Colonic mucosa (tissue), 4 donors: Measurements from ENCODE around the gene SPRTN. TPM values are rescaled to one million over a fixed set of nuclear protein-coding genes. Genes with fewer than 3 reads are reported as not detected.

Experiments
- DNase-seq: peaks from one replicate; pipeline ENCODE4 v3.0.0-alpha.2; 2020
- H3K27ac ChIP-seq: fragments of 200-600 bp; one replicate; pipeline ENCODE4 v1.8.0; 2021
- H3K27me3 ChIP-seq: fragments of 200-600 bp; one replicate; pipeline ENCODE4 v1.8.0; 2021
- H3K36me3 ChIP-seq: fragments of 200-600 bp; one replicate; pipeline ENCODE4 v1.8.0; 2021
- H3K4me1 ChIP-seq: fragments of 200-600 bp; one replicate; pipeline ENCODE4 v1.8.0; 2021; ENCODE audit warnings: mild to moderate bottlenecking
- H3K4me3 ChIP-seq: fragments of 200-600 bp; one replicate; pipeline ENCODE4 v1.8.0; 2021
- H3K9ac ChIP-seq, 2 donors: one replicate each; pipeline ENCODE4 v1.7.0; 2013; ENCODE audit warnings: control low read depth in 2 of 2, low read depth in 2 of 2, low read length in 2 of 2
- H3K9me3 ChIP-seq: fragments of 200-600 bp; one replicate; pipeline ENCODE4 v1.8.0; 2021
- intact Hi-C: fragments of 100-400 bp; cut with DNase I; formaldehyde crosslinking; loops from one replicate; pipeline ENCODE4 v1.14.1; 2022
- total RNA-seq, 2 donors: library from RNA; stranded (reverse); fragmentation: NEBNext Ultra II Directional in 1 of 2; extraction: Animal tissue kit (Norgen Biotek cat#: 25700) in 1 of 2; gene quantifications; one replicate each; pipeline ENCODE4 v1.2.1, GENCODE V29; 2021
- TF ChIP-seq, protein P1 (sequence below): fragments of 200-600 bp; IDR thresholded peaks from one replicate; pipeline ENCODE4 v1.8.0; 2022; ENCODE audit warnings: antibody characterized with exemption, mild to moderate bottlenecking
- donor health status: healthy.
- donor health status: DM: no; HTN: no; CAD: no.
- donor health status: DM: no; HTN: no; CAD: no.

Gene SPRTN
- total RNA-seq, 2 donors from 2014 or later, result 8.5 to 12.3 TPM

GRCh38 chr1:231363624-231364023 is 25.5 kb downstream of the SPRTN start:
- Histone ChIP-seq H3K27me3 (no peaks in the 10 kb centered on the region), H3K4me1 (no peaks in the 10 kb centered on the region), H3K9ac (no peak overlapping the region), H3K4me3 (no peak overlapping the region), H3K36me3 (no peaks in the 10 kb centered on the region), H3K27ac (no peak overlapping the region), H3K9me3 (no peaks in the 10 kb centered on the region)
- intact Hi-C loops, result loop anchor here (10.0 kb wide), 1 partner anchor 61 kb away; the partner anchor contains the start of gene EGLN1
- DNase-seq, result no peak
- TF ChIP-seq, protein P1, sequence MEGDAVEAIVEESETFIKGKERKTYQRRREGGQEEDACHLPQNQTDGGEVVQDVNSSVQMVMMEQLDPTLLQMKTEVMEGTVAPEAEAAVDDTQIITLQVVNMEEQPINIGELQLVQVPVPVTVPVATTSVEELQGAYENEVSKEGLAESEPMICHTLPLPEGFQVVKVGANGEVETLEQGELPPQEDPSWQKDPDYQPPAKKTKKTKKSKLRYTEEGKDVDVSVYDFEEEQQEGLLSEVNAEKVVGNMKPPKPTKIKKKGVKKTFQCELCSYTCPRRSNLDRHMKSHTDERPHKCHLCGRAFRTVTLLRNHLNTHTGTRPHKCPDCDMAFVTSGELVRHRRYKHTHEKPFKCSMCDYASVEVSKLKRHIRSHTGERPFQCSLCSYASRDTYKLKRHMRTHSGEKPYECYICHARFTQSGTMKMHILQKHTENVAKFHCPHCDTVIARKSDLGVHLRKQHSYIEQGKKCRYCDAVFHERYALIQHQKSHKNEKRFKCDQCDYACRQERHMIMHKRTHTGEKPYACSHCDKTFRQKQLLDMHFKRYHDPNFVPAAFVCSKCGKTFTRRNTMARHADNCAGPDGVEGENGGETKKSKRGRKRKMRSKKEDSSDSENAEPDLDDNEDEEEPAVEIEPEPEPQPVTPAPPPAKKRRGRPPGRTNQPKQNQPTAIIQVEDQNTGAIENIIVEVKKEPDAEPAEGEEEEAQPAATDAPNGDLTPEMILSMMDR, result no peak

DNA sequence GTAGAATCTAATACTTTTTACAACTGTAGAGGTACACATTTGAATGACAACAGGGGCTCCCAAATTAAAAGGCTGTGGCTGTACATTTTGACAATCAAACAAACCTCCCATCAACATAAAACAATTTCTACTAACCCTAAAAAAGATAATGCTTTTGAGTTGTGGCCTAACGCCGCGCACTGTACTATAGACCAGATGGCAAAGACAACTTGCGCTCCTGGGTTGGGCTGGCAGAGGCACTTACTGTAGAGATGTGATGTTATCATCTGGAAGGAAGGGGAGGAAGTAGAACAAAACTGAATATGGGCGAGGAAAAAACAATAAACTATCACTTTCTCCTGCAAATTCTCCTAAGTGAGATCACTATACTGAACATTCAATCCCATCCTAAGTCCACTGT is 26.1 kb downstream of the SPRTN start:
- Histone ChIP-seq H3K4me1 (no peaks in the 10 kb centered on the region), H3K9me3 (no peaks in the 10 kb centered on the region), H3K36me3 (no peaks in the 10 kb centered on the region), H3K27ac (no peak overlapping the region), H3K27me3 (no peaks in the 10 kb centered on the region), H3K4me3 (no peak overlapping the region), H3K9ac (no peak overlapping the region)
- intact Hi-C loops, result loop anchor here (10.0 kb wide), 1 partner anchor 61 kb away; the partner anchor contains the start of gene EGLN1
- no peak for DNase-seq
- TF ChIP-seq, protein P1, result no peak

- Histone ChIP-seq H3K27me3 (no peaks in the 10 kb centered on the region), H3K4me1 (no peaks in the 10 kb centered on the region), H3K4me3 (no peak overlapping the region), H3K9me3 (no peaks in the 10 kb centered on the region), H3K36me3 (no peaks in the 10 kb centered on the region), H3K27ac (no peak overlapping the region), H3K9ac (no peak overlapping the region)
- TF ChIP-seq, protein P1, result no peak
- DNase-seq, result no peak
- intact Hi-C loops, result loop anchor here (10.0 kb wide), 1 partner anchor 56 kb away; the partner anchor contains the start of gene EGLN1
Observed at GRCh38 chr1:231369282-231369681, 31.2 kb downstream of the SPRTN start.

- Histone ChIP-seq H3K27ac (no peak overlapping the region), H3K27me3 (no peaks in the 10 kb centered on the region), H3K9ac (no peak overlapping the region), H3K36me3 (no peaks in the 10 kb centered on the region), H3K4me1 (no peaks in the 10 kb centered on the region), H3K9me3 (no peaks in the 10 kb centered on the region), H3K4me3 (no peak overlapping the region)
- TF ChIP-seq, protein P1, result no peak
- DNase-seq, result no peak
- intact Hi-C loops, result no loop called here
Observed at GRCh38 chr1:231372501-231372900, 34.4 kb downstream of the SPRTN start.

- H3K4me3 ChIP-seq, result no peak overlapping the region
- H3K9me3 ChIP-seq, result no peaks in the 10 kb centered on the region
- H3K27me3 ChIP-seq, result no peaks in the 10 kb centered on the region
- no peak overlapping the region for H3K27ac ChIP-seq
- H3K4me1 ChIP-seq, result no peaks in the 10 kb centered on the region
- intact Hi-C loops, result no loop called here
- H3K36me3 ChIP-seq, result no peaks in the 10 kb centered on the region
- H3K9ac ChIP-seq, result no peak overlapping the region
- no peak for DNase-seq
- TF ChIP-seq, protein P1, result no peak
Observed at GRCh38 chr1:231374394-231374793, 36.3 kb downstream of the SPRTN start.
